Measurements from ENCODE around the gene LRRC23. TPM values are rescaled to one million over a fixed set of nuclear protein-coding genes. Genes with fewer than 3 reads are reported as not detected.

LRRC23 gene
- total and polyA plus RNA-seq, 2 of the 4 experiments (the other 2 are of a cell fraction) = 11.1 to 11.4 TPM

DNA sequence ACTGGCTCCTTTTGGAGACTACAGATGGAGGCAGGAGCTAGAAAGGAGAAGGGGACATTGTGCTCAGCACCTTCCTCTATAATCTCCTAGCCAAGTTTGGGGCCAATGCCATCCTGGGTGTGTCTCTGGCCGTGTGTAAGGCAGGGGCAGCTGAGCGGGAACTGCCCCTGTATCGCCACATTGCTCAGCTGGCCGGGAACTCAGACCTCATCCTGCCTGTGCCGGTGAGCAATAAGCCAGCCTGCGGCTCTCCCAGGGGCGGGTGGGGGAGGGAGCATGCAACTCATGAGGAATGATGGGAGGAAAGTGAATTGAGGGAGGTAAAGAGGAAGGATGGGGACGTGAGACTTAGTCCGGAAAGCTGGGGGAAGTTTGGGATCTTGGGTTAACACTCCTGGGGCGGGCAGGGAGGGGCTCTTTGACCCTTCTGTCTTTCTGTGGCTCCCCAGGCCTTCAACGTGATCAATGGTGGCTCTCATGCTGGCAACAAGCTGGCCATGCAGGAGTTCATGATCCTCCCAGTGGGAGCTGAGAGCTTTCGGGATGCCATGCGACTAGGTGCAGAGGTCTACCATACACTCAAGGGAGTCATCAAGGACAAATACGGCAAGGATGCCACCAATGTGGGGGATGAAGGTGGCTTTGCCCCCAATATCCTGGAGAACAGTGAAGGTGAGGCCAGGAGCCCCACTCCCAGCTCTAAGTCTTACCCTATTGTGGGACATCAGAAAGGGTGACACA is 13.0 kb downstream of the LRRC23 start:
- H4K5ac ChIP-seq (ENCODE audit: low read depth, low read length) = no peak overlapping the region
- H3K56ac ChIP-seq (ENCODE audit: extremely low read depth, insufficient read depth, low read length) = no peak overlapping the region
- no peak overlapping the region; the same call in 1 of the 2 replicates for H2BK120ac ChIP-seq (ENCODE audit: low read depth, low read length)
- H3K4ac ChIP-seq (ENCODE audit: low read depth, low read length) = peak overlapping the region; percentile 39
- H3K9ac ChIP-seq (ENCODE audit: low read depth, low read length) = no peak overlapping the region
- in situ Hi-C loops (cut with MboI; ENCODE audit: low sequenced_read_pairs) = no loop called here
- H3K4me1 ChIP-seq (ENCODE audit: control insufficient read depth, insufficient read depth, low read length) = peaks cover 23% of the 10 kb centered on the region
- H3K36me3 ChIP-seq (ENCODE audit: control insufficient read depth, insufficient read depth, low read length) = peaks cover 44% of the 10 kb centered on the region
- H2AK5ac ChIP-seq (ENCODE audit: low read depth, low read length) = peak overlapping the region; percentile 64; the same call in 1 of the 2 replicates
- DNase-seq (peak; percentile 65), ATAC-seq (ENCODE audit: low read depth) (no peak)
- no peak overlapping the region for H2BK5ac ChIP-seq (ENCODE audit: low read depth, low read length, poor library complexity, severe bottlenecking)
- no peaks in the 10 kb centered on the region for H3K27me3 ChIP-seq (ENCODE audit: control insufficient read depth, insufficient read depth, low read length)
- no peak overlapping the region for H2BK20ac ChIP-seq (ENCODE audit: low read depth, low read length)
- peaks cover 37 to 41% of the 10 kb centered on the region in 2 experiments for H3K79me1 ChIP-seq (ENCODE audit: low read depth in 1 of 2, low read length in 2 of 2)
- peak overlapping the region; percentile 68; the same call in 1 of the 2 replicates for H3K23ac ChIP-seq (ENCODE audit: low read depth, low read length)
- no peaks in the 10 kb centered on the region for H3K9me3 ChIP-seq (ENCODE audit: control insufficient read depth, insufficient read depth, low read length)
- H3K14ac ChIP-seq (replicated peaks; ENCODE audit: low read depth, low read length) = 0 out of 2 replicates have a peak overlapping the region, but pooled peaks have one; percentile 67
- intact Hi-C loops (cut with micrococcal nuclease) = no loop called here
- no peak overlapping the region for H3K4me2 ChIP-seq (ENCODE audit: low read depth, low read length)
- H3K9me1 ChIP-seq (ENCODE audit: insufficient read depth, low read length) = peaks cover 8% of the 10 kb centered on the region; the same call in 1 of the 2 replicates
- dilution Hi-C loops (cut with HindIII; ENCODE audit: low sequenced_read_pairs, unreplicated experiment) = no loop called here
- H3K27ac ChIP-seq (ENCODE audit: insufficient read depth, low read length) = no peak overlapping the region
- peak overlapping the region; percentile 86 for H2AK9ac ChIP-seq (replicated peaks; ENCODE audit: low read depth, low read length, poor library complexity)
- H3K4me3 ChIP-seq (ENCODE audit: insufficient read depth, low read depth, low read length) = no peak overlapping the region
- peak overlapping the region; percentile 83 for H2AFZ ChIP-seq (replicated peaks; ENCODE audit: low read length, poor library complexity)
- 0 out of 2 replicates have a peak, but pooled peaks cover 6% of the 10 kb centered on the region for H4K20me1 ChIP-seq (ENCODE audit: insufficient read depth, low read length)
- peak overlapping the region; percentile 32; the same call in 1 of the 2 replicates for H4K91ac ChIP-seq (ENCODE audit: insufficient read depth, low read depth, low read length)
- H4K8ac ChIP-seq (ENCODE audit: low read depth in 2 of 2, low read length in 2 of 2) = peak overlapping the region in 1 of 2 experiments; percentile 53; a peak in 1 of 4 replicates
- BruUV-seq (replicated peaks) = no TSS peak
- ChIA-PET CTCF (no interaction called here), POLR2A (ENCODE audit: unreplicated experiment) (no interaction called here)
- H2BK15ac ChIP-seq (ENCODE audit: low read depth, low read length) = no peak overlapping the region
- no peak overlapping the region for H3K18ac ChIP-seq (ENCODE audit: low read depth, low read length)
- 50 to 100% methylated on average over 1 to 2 of the region's 14 CpGs for WGBS, 2 experiments (ENCODE audit: extremely low coverage in 2 of 2, insufficient read length in 1 of 2)
- TF ChIP-seq RFX5 (IDR thresholded peaks at IDR 0.05; ENCODE audit: low read depth, low read length) = no peak
- TF ChIP-seq, protein P1, sequence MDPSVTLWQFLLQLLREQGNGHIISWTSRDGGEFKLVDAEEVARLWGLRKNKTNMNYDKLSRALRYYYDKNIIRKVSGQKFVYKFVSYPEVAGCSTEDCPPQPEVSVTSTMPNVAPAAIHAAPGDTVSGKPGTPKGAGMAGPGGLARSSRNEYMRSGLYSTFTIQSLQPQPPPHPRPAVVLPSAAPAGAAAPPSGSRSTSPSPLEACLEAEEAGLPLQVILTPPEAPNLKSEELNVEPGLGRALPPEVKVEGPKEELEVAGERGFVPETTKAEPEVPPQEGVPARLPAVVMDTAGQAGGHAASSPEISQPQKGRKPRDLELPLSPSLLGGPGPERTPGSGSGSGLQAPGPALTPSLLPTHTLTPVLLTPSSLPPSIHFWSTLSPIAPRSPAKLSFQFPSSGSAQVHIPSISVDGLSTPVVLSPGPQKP (IDR thresholded peaks at IDR 0.05; ENCODE audit: borderline replicate concordance, low read depth, low read length) = no peak
- TF ChIP-seq, protein P2, sequence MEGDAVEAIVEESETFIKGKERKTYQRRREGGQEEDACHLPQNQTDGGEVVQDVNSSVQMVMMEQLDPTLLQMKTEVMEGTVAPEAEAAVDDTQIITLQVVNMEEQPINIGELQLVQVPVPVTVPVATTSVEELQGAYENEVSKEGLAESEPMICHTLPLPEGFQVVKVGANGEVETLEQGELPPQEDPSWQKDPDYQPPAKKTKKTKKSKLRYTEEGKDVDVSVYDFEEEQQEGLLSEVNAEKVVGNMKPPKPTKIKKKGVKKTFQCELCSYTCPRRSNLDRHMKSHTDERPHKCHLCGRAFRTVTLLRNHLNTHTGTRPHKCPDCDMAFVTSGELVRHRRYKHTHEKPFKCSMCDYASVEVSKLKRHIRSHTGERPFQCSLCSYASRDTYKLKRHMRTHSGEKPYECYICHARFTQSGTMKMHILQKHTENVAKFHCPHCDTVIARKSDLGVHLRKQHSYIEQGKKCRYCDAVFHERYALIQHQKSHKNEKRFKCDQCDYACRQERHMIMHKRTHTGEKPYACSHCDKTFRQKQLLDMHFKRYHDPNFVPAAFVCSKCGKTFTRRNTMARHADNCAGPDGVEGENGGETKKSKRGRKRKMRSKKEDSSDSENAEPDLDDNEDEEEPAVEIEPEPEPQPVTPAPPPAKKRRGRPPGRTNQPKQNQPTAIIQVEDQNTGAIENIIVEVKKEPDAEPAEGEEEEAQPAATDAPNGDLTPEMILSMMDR (conservative IDR thresholded peaks at IDR 0.05; ENCODE audit: low read depth, low read length) = no peak
- no peak for TF ChIP-seq BHLHE40 (IDR thresholded peaks at IDR 0.05; ENCODE audit: low read depth, low read length)
- no peak for TF ChIP-seq POLR2A (IDR thresholded peaks at IDR 0.05; ENCODE audit: low read depth, low read length)
- TF ChIP-seq CHD1 (IDR thresholded peaks at IDR 0.05; ENCODE audit: low read depth, low read length) = no peak
- TF ChIP-seq MAFK (IDR thresholded peaks at IDR 0.05; ENCODE audit: low read depth, low read length) = no peak
- TF ChIP-seq RAD21 (IDR thresholded peaks at IDR 0.05; ENCODE audit: low read length) = no peak
- no peak for TF ChIP-seq RCOR1 (IDR thresholded peaks at IDR 0.05; ENCODE audit: insufficient replicate concordance, low read length)
- TF ChIP-seq CEBPB (IDR thresholded peaks at IDR 0.05; ENCODE audit: low read depth, low read length) = no peak
- no peak for TF ChIP-seq NFE2L2 (IDR thresholded peaks at IDR 0.05; ENCODE audit: low read depth, low read length)
- no peak for TF ChIP-seq MXI1 (IDR thresholded peaks at IDR 0.05; ENCODE audit: borderline replicate concordance, low read depth, low read length)
- TF ChIP-seq, protein P3, sequence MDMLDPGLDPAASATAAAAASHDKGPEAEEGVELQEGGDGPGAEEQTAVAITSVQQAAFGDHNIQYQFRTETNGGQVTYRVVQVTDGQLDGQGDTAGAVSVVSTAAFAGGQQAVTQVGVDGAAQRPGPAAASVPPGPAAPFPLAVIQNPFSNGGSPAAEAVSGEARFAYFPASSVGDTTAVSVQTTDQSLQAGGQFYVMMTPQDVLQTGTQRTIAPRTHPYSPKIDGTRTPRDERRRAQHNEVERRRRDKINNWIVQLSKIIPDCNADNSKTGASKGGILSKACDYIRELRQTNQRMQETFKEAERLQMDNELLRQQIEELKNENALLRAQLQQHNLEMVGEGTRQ (IDR thresholded peaks at IDR 0.05; ENCODE audit: low read depth, low read length) = no peak
- TF ChIP-seq FOS (IDR thresholded peaks at IDR 0.05; ENCODE audit: low read depth, low read length) = no peak
- TF ChIP-seq MAZ (IDR thresholded peaks at IDR 0.05; ENCODE audit: borderline replicate concordance, low read depth, low read length) = no peak
